GM19240 (cell line): ENCODE data around the gene PDZD2.

Experiments
- DNase-seq: peaks from one replicate; pipeline ENCODE4 v3.0.0; 2011; ENCODE audit warnings: low spot score; ENCODE audit not compliant: insufficient read length

Gene PDZD2

GRCh38 chr5:31637851-31638250, 1.1 kb upstream of the PDZD2 start:
- DNase-seq: no peak

GRCh38 chr5:31638345-31638744, 586 bp upstream of the PDZD2 start:
- no peak for DNase-seq

GRCh38 chr5:31639481-31640411, 815 bp downstream of the PDZD2 start:
- DNase-seq: no peak

- no peak for DNase-seq
Measured at GRCh38 chr5:31640573-31640972, 1.6 kb downstream of the PDZD2 start.

GRCh38 chr5:31641059-31641458, 2.1 kb downstream of the PDZD2 start:
- no peak for DNase-seq

- DNase-seq: no peak
Measured at GRCh38 chr5:31641575-31641974, 2.6 kb downstream of the PDZD2 start.

- DNase-seq: no peak
Measured at GRCh38 chr5:31645420-31646081, 6.6 kb downstream of the PDZD2 start.

- DNase-seq: no peak
Measured at GRCh38 chr5:31648326-31648725, 9.4 kb downstream of the PDZD2 start.

- DNase-seq: no peak
Measured at GRCh38 chr5:31651241-31651640, 12.3 kb downstream of the PDZD2 start.

- DNase-seq: no peak
Measured at GRCh38 chr5:31655491-31655890, 16.6 kb downstream of the PDZD2 start.

GRCh38 chr5:31656806-31657205, 17.9 kb downstream of the PDZD2 start:
- DNase-seq: no peak

- no peak for DNase-seq
Measured at GRCh38 chr5:31657315-31657979, 18.5 kb downstream of the PDZD2 start.

GRCh38 chr5:31661257-31661656, 22.3 kb downstream of the PDZD2 start:
- no peak for DNase-seq

GRCh38 chr5:31663519-31663918, 24.6 kb downstream of the PDZD2 start:
- DNase-seq: no peak

GRCh38 chr5:31664566-31664965, 25.6 kb downstream of the PDZD2 start:
- DNase-seq: no peak

- DNase-seq: no peak
Measured at GRCh38 chr5:31671339-31671741, 32.4 kb downstream of the PDZD2 start.

GRCh38 chr5:31674371-31674951, 35.5 kb downstream of the PDZD2 start:
- DNase-seq: no peak

GRCh38 chr5:31675472-31675871, 36.5 kb downstream of the PDZD2 start:
- DNase-seq: no peak

GRCh38 chr5:31678180-31678579, 39.2 kb downstream of the PDZD2 start:
- no peak for DNase-seq

GRCh38 chr5:31680528-31680927, 41.6 kb downstream of the PDZD2 start:
- no peak for DNase-seq

GRCh38 chr5:31682025-31682424, 43.1 kb downstream of the PDZD2 start:
- no peak for DNase-seq

GRCh38 chr5:31682851-31683250, 43.9 kb downstream of the PDZD2 start:
- DNase-seq: no peak
